ENCODE measurements around the gene SBK1. TPM values are rescaled to one million over a fixed set of nuclear protein-coding genes. Genes with fewer than 3 reads are reported as not detected.

SBK1 gene
- total RNA-seq, 1 donor from 2014 or later, result 2.4 TPM

DNA sequence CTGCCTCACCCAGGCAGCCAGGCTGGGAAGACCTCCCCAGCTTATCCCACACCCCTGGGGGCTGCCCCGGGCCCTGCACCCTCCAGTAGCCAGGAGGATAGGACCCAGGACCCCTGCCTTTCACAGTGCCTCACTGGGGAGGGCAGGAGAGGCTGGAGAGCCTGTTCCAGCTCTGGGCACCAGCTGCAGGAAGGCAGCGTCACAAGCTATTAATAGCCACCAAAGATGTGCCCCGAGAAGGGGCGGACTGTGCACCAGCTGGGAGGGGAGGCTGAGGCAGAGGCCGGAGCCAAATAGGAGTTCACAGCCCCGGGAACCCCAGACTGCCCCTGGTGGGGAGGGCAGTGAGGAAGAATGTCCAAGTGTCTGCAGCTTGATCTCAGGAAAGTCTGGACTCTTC lies 8.8 kb downstream of the SBK1 start:
- intact Hi-C loops (cut with DNase I), result no loop called here
- Histone ChIP-seq H3K4me1 (peaks cover 16% of the 10 kb centered on the region), H3K27me3 (ENCODE audit: low read depth) (no peaks in the 10 kb centered on the region), H3K36me3 (no peaks in the 10 kb centered on the region), H3K9me3 (no peaks in the 10 kb centered on the region), H3K27ac (no peak overlapping the region), H3K4me3 (no peak overlapping the region)
- ATAC-seq, result no peak
- no peak for DNase-seq
- TF ChIP-seq CTCF (IDR thresholded peaks at IDR 0.05), result no peak

DNA sequence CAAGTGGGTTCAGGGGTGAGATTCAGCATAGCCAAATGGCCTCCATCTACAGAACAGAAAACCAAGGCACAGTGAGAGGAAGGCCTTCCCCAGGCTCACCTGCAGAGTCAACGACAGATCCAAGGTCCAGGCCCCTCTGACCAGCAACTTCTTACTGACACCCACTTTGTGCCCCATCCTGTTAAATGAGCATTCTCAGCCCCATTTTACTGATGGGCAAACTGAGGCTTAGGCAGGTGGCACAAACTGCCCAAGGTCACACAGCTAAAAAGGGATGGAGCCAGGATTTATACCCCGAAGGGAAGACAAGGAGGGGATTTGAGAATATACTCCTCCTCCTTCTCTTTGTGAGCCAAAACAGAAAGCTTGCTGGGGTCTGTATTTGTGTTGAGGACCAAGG lies 9.3 kb downstream of the SBK1 start:
- TF ChIP-seq CTCF (IDR thresholded peaks at IDR 0.05), result no peak
- ATAC-seq, result no peak
- Histone ChIP-seq H3K27ac (no peak overlapping the region), H3K9me3 (no peaks in the 10 kb centered on the region), H3K4me1 (peaks cover 16% of the 10 kb centered on the region), H3K4me3 (no peak overlapping the region), H3K27me3 (ENCODE audit: low read depth) (no peaks in the 10 kb centered on the region), H3K36me3 (no peaks in the 10 kb centered on the region)
- intact Hi-C loops (cut with DNase I), result no loop called here
- DNase-seq, result no peak

DNA sequence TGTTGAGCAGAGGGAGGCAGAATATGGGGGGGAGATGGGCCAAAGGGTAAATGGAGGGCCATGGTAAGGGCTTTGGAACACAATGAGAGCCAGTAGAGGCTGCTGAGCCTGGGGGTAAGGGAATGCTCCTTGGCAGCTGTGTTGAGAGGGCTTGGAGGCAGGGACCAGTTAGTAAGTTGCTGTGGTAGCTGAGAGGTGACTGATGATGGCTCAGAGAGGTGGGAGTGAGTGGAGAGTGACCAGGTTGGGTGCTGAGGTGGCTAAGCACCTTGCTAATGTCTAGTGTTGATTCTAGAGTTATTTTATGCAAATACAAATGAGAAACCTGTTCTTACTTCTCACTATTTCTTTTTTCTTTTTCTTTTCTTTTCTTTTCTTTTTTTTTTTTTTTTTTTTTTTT lies 10.8 kb downstream of the SBK1 start:
- H3K4me1 ChIP-seq, result peaks cover 8% of the 10 kb centered on the region
- intact Hi-C loops (cut with DNase I), result no loop called here
- H3K36me3 ChIP-seq, result no peaks in the 10 kb centered on the region
- no peak overlapping the region for H3K27ac ChIP-seq
- DNase-seq, result no peak
- TF ChIP-seq CTCF (IDR thresholded peaks at IDR 0.05), result no peak
- ATAC-seq, result no peak
- no peaks in the 10 kb centered on the region for H3K27me3 ChIP-seq (ENCODE audit: low read depth)
- no peaks in the 10 kb centered on the region for H3K9me3 ChIP-seq
- H3K4me3 ChIP-seq, result no peak overlapping the region

GRCh38 chr16:28304214-28304613 lies 11.9 kb downstream of the SBK1 start:
- Histone ChIP-seq H3K36me3 (no peaks in the 10 kb centered on the region), H3K4me3 (no peak overlapping the region), H3K27ac (no peak overlapping the region), H3K27me3 (ENCODE audit: low read depth) (no peaks in the 10 kb centered on the region), H3K9me3 (no peaks in the 10 kb centered on the region), H3K4me1 (no peaks in the 10 kb centered on the region)
- no peak for TF ChIP-seq CTCF (IDR thresholded peaks at IDR 0.05)
- ATAC-seq (peak in 1 of 2 donors; percentile 32), DNase-seq (no peak)
- intact Hi-C loops (cut with DNase I), result no loop called here

DNA sequence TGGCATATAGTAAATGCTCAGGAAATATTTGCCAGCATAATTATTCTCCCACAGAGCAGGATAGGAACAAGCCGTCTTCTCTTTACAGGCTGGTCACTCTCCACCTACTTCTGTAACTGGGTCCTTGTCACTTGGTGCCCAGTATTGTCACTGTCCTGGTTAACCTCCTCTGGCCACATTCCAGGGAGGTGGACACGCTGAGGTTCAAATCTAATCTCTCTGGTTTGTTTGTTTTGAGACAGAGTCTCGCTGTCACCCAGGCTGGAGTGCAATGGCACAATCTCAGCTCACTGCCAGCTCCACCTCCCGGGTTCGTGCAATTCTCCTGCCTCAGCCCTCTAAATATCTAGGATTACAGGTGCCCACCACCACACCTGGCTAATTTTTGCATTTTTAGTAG lies 15.6 kb downstream of the SBK1 start:
- no peak for TF ChIP-seq CTCF (IDR thresholded peaks at IDR 0.05)
- intact Hi-C loops (cut with DNase I), result no loop called here
- no peaks in the 10 kb centered on the region for H3K9me3 ChIP-seq

More for the DNA sequence above, 15.6 kb downstream of the SBK1 start:
- ATAC-seq, result no peak
- DNase-seq, result no peak
- H3K27me3 ChIP-seq (ENCODE audit: low read depth), result no peaks in the 10 kb centered on the region
- no peaks in the 10 kb centered on the region for H3K36me3 ChIP-seq
- no peak overlapping the region for H3K4me3 ChIP-seq
- H3K4me1 ChIP-seq, result no peaks in the 10 kb centered on the region
- H3K27ac ChIP-seq, result no peak overlapping the region

Measured in lower lobe of right lung (tissue), 2 donors.